Stimulated activated naive CD8-positive, alpha-beta T cell treated with anti-CD3 and anti-CD28 coated beads, Interleukin-15, Interleukin-2, amounts not matched to agents 100 U/mL and 50 U/mL, for 24 hours (primary cell): ENCODE data around the gene GIPC1.
"Not testable (repeated sequence)": the region's sequence is repeated elsewhere in the genome, so short reads cannot be mapped to it uniquely, and the experiment has no call there.

ENCODE experiments used
- ATAC-seq: fragments of 150-1000 bp; cut with Tn5 transposase; one replicate; pipeline ENCODE4 v1.10.0; 2021
- DNase-seq: peaks from one replicate; pipeline ENCODE4 v3.0.0; 2021

Gene GIPC1, protein sequence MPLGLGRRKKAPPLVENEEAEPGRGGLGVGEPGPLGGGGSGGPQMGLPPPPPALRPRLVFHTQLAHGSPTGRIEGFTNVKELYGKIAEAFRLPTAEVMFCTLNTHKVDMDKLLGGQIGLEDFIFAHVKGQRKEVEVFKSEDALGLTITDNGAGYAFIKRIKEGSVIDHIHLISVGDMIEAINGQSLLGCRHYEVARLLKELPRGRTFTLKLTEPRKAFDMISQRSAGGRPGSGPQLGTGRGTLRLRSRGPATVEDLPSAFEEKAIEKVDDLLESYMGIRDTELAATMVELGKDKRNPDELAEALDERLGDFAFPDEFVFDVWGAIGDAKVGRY

DNA sequence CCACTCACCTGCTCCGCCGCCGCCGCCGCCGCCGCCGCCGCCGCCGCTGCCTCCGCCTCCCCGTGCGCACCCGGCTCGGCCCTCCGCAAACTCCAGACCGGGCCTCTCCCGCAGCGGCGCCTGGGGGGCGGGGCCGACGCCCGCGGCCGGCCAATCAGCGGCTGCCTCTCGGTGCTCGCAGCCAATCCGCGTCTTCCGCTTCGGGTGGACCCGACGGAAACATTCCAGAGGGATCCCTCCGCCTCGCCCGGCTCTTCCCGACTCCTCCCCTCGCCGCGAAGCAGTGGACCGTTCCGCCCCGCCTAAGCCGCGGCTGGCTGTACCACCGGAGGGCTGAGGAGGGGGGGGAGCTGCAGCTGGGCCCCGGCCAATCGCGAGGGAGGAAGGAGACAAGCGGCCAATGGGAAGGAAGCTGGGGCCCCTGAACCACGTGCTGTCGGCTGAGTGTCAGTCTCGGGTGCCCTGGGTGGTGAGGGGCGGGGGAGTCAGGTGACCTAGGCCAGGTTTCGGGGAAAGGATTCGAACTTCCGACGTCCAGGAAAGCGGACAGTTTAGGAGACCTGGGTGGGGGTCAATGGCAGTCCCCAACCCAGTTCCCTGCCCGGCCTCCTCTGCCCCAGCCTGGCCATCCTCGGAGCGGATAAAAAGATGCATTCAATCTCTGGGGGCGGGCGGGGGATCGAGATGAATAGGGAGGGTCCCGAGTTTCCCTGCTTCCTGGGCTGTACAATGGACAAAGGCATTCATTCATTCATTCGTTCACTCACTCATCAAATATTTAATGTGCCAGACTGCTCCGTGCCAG lies at the start of gene GIPC1:
TSS of gene GIPC1 (minus strand) at position 99 of the 805 bp plus-strand sequence. CDS start 13,151 bp downstream, outside the sequence.
- peak; percentile 87 for DNase-seq
- peak; percentile 91 for ATAC-seq

DNA sequence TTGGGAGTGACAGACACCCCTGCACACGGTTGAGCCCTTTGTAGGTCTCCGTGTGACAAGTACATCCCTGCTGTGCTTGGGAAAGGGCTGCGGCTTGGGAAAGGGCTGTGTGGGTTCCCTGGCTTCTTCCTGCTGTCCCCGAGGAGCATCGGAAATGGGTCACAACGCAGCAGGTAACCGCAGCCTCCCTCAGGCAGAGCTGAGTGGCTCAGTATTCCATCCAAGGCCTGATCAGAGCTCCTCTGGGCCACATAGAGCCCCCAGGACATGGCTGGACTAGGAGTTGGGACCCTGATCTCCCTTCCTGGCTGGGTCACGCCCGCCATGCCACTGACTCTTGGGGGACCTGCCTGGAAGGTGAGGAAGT lies 49.8 kb upstream of the GIPC1 start:
- no peak for DNase-seq

DNA sequence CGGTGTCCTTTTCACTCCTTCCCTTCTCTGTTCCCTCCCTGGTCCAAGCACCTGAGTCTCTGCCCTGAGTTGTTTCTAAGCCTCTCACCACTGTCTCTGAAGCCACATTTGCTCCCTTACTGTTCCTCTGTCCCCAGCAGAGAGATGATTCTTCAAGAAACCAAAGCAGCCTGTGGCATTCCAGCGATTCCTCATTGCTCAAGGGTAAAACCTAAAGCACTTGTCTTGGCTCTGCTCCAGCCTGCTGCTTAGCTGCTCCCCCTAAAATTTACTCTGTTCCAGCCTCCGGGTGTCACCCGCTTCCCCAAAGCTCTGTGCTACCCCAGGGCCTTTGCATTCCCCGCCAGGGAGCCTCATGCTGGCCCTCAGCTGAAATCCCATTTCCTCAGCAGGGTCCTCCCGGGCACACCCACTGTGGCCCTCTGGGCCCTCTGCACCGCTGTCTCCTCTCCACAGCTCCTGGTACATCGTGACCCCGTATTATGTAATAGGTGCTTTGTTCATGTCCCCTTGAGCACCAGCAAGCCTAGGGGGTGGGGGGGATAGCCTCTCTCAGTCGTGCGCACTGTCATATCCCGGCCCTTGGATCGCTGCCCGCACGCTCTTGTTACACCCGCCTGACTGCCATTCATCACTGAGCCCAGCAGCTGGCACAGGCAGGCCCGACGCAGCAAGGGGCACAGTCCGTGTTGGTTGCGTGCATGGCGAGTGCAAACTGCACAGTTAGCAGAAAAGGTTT lies 49.2 kb upstream of the GIPC1 start:
- ATAC-seq (no peak), DNase-seq (no peak)

More for the DNA sequence above, 49.8 kb upstream of the GIPC1 start:
- ATAC-seq, result no peak

DNA sequence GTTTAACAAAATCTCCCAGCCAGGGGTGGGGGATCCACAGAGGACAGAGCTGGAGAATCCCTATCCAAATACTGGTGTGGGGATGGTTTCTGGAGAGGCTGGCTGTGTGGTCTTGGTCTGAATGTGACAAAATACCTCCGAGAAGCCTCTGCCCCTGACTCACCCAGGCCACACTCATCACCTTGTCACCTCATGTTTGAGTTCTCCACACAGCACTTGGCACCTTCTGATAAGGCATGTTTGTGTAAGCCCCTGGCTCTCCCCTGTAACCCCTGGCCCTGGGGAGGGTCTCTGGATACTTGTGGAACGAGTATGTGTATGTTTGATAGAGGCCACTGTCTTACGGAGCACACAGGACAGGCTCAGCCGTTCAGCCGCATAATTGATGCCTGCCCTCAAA lies 48.1 kb upstream of the GIPC1 start:
- DNase-seq, result no peak

DNA sequence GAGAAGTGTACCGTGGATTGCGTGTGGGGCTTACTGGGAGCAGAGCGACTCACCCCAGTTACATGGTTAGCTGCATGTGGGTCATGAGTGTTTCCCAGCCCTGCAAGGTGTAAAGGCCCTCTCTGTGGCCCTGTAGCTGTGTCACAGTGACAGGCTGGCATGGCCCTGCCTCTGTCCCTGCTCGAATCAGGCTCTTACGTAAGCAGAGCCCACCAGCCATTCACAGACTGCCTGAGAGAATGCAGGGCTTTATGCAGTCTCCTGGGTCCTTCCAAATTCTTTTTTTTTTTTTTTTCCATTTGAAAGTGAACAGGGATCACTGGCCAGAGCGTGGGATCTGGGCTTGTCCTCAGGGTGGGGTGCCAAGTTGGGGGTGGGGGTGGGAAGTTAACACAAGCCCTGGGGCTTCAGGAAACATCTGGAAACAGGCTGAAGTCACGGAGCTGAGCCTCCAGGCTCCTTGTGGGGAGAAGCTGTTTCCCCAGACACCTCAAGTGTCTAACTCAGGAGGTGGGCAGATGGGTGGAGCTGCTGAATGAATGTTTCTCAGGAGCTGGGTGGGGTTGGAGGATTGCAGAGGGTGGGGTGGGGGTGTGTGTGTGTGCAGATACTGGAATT lies 46.9 kb upstream of the GIPC1 start:
- no peak for DNase-seq
- ATAC-seq, result peak; percentile 56

More for the DNA sequence above, 48.1 kb upstream of the GIPC1 start:
- ATAC-seq, result no peak

DNA sequence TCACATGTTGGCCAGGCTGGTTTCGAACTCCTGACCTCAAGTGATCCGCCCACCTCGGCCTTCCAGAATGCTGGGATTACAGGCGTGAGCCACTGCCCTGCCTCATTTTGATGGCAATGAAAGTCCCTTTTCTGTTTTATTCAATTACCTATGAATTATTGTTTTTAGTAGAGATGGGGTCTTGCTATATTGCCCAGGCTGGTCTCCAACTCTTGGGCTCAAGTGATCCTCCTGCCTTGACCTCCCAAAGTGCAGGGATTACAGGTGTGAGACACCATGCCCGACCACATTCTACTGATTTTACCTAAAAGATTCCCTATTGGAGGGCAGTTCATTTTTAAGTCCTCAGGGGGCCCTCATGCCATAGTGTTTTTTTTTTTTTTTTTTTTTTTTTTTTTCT lies 46.1 kb upstream of the GIPC1 start:
- not testable (repeated sequence) for ATAC-seq, DNase-seq

DNA sequence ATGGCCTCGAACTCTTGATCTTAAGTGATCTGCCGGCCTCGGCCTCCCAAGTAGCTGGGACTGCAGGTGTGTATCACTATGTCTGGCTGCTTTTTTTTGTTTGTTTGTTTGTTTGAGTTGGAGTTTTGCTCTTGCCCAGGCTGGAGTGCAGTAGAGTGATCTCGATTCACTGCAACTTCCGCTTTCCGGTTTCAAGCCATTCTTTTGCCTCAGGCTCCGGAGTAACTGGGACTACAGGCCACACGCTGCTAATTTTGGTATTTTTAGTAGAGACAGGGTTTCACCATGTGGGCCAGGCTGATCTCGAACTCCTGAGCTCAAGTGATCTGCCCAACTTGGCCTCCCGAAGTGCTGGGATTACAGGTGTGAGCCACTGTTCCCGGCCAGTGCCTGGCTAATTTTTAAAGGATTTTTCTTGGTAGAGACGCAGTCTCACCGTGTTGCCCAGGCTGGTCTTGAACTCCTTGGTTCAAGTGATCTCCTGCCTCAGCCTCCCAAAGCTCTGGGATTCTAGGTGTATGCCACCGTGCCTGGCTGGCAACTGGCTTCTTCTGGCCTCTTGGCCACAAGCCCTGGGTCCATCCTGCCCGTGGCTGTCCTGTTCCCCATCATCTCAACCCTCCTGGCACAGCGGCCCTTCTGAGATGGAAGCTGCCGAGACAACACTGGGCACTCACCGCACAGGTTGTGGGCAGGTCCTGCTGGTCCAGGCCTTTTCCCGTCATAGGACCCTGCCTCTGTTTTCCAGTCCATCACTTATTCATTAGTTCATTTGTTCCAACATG lies 45.0 kb upstream of the GIPC1 start:
- ATAC-seq (no peak), DNase-seq (no peak)

DNA sequence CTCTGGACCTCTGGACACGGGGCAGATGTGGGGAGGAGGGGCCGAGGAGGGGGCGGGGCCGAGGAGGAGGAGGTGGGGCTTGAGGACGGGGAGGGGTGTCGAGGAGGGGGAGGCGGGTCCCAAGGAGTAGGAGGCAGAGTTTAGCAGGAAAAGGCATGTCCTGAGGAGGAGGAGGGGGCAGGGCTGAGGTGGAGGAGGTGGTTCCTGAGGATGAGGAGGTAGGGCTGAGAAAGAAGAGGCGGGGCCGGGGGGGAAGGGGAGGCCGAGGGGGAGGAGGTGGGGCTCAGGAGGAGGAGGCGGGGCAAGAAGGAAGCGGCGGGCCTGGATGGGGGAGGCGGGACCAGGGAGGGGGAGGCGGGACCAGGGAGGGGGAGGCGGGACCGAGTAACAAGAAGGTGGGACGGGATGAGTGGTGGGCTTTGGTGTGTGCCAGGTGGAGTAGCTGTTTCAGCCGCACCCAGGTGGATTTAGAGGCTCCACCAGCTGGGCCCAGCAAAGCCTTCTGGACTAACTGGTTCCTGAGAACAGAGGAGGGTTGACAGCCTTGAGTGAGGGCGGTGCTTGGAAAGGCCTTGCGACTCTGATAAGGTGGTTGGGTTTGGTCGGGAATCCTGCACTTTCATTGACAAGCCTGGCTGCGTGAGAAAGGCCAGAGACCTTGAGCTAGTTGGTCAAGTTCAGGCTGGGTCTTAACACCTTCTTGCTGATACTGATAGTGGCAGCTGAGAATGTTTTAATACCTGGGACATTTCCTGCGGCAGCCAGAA lies 41.2 kb upstream of the GIPC1 start:
- ATAC-seq (peak; percentile 50), DNase-seq (peak; percentile 60)

DNA sequence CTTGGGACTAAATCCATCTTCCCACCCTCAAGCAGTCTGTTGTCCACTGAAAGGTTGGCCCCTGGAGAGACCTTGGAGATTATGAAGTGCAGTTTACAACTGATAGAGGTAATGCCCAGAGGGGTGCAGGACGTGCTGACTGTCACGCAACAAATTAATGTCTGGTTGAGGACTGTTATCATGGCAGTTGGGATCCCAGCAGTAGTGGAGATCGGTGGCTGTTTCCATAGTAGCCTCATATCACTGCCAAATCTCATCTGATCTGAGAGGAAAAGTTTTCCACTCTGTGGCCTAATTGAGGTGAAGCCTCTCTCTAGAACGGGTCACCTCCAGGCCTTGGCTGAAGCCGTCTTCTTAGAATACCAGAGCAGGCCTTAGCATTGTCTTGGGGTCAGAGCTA lies 37.5 kb upstream of the GIPC1 start:
- ATAC-seq (no peak), DNase-seq (no peak)

DNA sequence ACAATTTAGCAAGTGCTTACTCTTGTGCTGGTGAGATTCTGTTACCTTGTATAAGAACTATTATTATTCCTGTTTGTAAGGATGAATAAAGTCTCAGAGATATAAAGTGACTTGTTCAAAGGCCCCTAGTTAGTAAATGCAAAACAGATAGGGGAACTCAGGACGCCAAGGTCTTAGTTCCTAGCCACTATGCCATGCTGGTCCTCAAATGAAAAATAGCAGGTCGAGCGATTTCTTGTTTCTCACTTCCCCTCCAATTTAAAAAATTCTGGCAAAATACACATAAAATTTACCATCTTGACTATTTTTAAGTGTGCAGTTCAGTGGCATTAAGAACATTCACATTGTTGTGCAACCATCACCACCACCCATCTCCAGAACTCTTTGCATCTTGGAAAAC lies 34.6 kb upstream of the GIPC1 start:
- ATAC-seq, result no peak
- no peak for DNase-seq

DNA sequence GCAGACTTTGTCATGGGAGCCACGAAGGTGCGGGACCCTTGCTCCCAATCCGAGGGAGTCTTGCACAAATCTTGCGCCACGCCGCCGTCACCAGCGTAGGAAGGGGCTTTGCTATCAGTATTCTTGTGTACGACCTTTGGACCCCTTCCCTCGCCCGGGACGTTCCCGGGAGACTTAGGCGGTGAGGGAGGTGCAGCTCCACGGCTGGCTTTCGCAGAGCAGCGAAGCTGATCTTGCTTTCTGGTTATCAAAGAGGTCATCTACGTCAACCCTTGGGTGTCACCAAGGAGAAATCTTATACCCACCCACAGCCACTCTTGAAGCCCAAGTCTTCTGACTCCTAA lies 34.0 kb upstream of the GIPC1 start:
- DNase-seq (no peak), ATAC-seq (no peak)

DNA sequence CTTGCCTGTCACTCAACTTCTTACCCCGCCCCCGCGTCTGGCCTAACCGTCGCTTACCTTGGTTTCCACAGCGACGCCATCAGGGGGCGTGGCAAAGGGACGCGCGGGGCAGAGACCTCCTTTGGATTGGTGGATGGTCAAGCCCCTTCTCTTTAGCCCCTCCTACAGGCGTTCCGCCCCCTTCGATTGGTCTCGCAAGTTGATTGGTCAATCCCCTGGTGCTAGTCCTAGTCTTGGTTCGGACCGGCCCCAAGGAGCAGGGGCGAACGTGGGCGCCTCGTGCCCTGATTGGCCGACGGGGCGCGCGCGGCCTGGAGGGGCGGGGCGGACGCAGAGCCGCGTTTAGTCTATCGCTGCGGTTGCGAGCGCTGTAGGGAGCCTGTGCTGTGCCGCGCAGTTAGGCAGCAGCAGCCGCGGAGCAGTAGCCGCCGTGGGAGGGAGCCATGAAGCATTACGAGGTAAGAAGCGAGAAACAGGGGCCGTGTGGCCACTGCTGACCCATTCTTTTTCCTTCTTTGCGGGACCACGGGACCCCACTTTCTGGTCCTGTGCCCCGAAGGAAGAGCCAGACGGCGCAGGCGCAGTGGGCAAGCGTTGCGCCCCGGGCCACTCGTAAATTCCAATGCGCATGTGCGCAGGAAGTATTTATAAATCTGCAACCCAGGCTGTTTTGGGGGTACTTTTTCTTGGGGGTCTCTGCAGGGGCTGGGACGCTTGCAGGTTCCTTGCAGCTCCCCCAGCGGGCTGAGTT lies 33.5 kb upstream of the GIPC1 start, which contains the start of gene TECR:
TSS of gene TECR (plus strand) at position 341 of the 751 bp plus-strand sequence. CDS start at position 444, 103 bp downstream.
- DNase-seq, result peak; percentile 100
- ATAC-seq, result peak; percentile 98

DNA sequence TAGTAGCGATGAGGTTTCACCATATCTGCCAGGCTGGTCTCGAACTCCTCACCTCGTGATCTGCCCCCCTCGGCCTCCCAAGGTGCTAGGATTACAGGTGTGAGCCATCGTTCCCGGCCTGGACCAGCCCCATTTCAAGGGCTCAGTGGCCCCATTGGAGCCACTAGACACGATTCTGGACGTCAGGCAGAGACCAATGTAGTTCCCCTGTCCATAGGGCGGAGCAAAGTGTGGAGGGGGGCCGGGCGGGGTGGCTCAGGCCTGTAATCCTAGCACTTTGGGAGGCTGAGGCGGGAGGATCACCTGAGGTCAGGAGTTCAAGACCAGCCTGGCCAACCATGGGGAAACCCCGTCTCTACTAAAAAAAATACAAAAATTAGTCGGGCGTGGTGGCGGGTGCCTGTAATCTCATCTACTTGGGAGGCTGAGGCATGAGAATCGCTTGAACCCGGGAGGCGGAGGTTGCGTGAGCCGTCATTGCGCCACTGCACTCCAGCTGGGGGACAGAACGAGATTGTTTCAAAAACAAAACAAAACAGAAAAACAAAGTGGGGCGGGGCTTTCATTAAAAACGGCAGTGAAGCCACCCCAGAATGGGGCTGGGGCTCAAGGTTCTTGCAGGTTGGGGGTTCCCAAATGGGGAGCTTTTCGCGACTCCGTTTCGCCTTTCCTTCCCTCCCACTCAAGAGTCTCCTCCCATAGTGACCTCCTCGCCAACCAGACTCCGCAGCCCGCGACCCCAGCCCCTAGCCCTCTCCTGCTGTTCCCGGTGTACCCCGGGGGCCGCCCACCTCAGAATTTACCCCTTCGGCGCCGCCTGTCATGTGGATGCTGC lies 32.7 kb upstream of the GIPC1 start:
- ATAC-seq, result no peak
- DNase-seq, result no peak

DNA sequence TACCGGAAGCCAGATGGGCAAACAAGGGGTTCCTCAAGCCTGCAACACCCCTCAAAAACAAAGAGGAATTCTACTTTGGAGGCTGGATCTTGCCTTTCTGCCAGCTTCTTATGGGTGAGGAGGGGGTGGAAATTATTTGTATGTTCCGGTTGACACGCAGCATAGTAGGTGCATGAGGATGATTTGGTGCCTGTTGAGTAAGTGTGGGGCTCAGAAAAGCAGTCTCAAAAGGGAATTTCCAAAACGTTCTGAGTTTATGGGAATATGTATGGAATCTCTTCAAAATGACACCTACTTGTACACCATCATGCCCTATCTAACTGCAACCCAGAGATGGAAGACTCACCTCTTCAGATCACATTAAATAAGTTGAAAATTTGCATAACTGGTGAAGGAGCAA lies 30.5 kb upstream of the GIPC1 start:
- no peak for ATAC-seq
- DNase-seq, result no peak

DNA sequence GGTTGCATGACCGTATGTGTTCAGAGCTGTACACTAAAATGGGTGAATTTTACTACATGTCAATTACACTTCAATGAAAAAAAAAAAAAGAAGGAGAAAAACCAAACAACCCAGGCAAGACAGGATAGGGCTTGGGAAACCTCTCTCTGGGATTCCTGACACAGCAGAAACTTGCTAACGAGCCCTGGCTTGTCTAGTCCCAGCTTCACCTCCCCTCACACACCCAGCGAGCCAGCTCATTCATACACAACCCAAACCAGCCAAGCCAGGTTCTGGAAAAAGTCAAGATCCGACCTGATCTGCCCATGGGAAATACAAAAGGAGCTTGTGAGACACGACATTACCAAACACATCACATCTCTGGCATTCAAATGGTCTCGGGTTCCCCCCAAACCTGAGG lies 29.8 kb upstream of the GIPC1 start:
- DNase-seq, result no peak
- ATAC-seq, result no peak

DNA sequence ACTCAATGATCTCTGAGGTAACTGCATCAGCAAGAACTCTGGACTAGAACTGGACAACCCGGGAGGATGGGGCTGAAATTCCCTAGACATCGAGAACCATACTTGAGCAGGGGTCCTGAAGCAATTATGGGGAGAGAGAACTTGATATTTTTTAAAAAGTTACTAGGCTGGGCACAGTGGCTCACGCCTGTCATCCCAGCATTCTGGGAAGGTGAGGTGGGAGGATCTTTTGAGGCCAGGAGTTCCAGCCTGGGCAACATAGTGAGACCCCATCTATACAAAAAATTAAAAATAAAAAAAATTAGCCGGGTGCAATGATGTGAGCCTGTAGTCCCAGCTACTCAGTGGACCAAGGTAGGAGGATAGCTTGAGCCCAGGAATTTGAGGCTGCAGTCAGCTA lies 24.6 kb upstream of the GIPC1 start:
- no peak for ATAC-seq
- no peak for DNase-seq

DNA sequence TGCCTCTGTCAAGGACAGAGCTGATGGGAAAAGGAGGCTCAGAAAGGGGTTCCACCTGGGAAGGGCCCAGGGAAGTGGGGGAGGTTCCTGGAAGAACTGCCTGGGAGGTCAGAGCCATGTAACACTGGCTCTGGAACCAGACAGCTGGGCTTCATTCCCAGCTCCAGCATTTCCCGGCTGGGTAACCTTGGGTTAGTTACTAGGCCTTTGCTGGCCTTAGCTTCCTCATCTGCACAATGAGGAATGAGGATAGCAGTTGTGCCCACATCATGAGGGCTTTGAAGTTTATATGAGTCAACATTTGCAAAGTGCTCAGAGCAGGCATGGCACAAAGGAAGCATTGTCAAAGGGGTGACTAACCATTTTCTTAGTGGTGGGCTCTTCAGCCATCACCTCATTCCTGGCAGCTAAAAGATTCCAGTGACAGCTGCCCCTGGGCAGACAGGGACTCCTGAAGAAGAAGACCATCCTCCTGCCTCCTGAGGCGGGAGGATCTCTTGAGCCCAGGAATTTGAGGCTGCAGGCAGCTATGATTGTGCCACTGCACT lies 24.0 kb upstream of the GIPC1 start:
- no peak for DNase-seq
- peak; percentile 11 for ATAC-seq

DNA sequence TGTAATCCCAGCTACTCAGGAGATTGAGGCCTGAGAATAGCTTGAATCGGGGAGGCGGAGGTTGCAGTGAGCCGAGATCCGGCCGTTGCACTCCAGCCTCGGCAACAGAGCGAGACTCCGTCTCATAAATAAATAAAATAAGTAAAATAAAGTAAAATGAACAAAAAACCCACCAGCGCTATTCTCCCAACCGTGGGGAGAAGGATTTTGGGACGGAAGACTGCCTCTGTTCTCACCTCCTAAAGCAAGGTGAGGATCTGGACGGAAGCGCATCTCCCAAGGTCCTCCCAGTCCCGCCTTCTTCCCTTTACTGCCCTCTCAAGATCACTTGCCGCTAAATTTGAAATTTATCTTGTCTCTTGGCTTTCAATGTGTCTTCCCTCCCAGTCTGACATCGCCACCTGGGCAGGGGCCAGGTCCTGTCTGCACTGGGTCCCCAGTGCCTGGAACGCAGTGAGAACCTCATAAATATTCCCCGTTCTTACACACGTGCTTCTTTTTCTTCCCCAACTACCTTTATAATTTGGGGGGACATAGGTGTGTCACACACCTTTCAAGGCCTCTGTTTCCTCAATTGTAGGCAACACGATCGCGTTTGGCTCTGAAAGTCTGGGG lies 23.4 kb upstream of the GIPC1 start:
- ATAC-seq (no peak), DNase-seq (no peak)
